IPS-NIHi7 (cell line): Measurements from ENCODE around the gene RAB3GAP1.
"Not testable (repeated sequence)": the region's sequence is repeated elsewhere in the genome, so short reads cannot be mapped to it uniquely, and the experiment has no call there.

ENCODE experiments used
- DNase-seq: peaks from one replicate; pipeline ENCODE4 v3.0.0; 2012; ENCODE audit warnings: mixed read lengths; ENCODE audit errors: extremely low spot score

Gene RAB3GAP1

DNA sequence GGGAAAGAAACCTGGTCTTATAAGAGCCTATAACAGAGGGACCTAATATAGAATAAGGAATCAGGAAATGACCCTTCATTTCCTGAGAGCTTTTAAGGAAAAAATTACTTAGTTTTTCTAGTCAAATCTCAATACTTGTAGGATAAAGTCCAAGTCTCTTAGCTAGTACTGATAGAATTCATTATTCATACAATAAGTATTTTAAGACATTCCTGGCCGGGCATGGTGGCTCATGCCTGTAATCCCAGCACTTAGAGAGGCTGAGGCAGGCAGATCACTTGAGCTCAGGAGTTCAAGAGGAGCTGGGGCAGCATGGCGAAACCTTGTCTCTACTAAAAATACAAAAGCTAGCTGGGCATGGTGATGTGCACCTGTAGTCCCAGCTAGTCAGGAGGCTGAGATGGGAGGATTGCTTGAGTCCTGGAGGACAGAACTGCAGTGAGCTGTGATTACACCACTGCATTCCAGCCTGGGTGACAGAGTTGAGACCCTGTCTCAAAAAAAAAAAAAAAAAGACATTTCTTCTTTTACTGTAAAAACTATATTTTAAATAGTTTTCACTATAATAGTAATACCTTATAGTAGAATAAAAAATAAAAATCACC is 3.2 kb downstream of the RAB3GAP1 start:
- no peak for DNase-seq

DNA sequence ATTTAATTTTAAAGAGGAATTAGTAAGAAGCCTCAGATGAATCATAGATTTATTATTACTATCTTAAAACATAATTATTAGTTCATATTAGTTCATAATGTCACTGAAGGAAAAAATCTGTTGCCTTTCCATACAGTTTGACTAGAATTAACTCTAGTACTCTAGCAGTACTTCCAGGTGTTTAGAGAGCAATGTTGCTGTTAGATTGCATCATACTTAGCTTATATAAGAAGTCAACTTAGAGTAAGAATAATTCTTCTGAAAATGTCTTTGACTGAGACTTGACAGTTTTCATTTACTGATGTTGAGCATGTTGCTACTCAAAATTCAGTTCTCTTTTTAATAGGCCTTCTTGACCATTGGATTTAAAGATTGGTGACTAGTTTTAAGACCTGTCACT is 4.7 kb downstream of the RAB3GAP1 start:
- no peak for DNase-seq

DNA sequence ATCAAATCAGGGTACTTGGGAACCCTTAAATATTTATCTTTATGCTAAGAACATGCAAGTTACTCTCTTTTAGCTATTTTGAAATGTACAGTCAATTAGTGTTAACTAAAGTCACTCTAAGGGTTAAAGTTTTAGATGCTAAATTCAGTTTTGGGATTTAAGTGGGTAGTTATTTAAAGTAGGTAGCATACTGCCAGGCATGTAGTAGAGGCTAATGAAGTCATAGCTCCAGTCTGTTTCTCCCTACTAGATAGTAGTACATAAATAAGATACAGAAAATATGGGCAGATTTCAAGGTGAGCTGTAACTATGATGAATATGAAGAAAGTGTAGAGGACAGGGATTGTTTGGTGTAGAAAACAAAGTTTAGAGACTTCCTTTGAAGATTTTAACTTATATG is 7.5 kb downstream of the RAB3GAP1 start:
- no peak for DNase-seq

GRCh38 chr2:135063210-135063609 is 11.1 kb downstream of the RAB3GAP1 start:
- no peak for DNase-seq

- DNase-seq = no peak
These were observed 12.1 kb downstream of the RAB3GAP1 start for GRCh38 chr2:135064149-135064548.

- no peak for DNase-seq
These were observed 14.6 kb downstream of the RAB3GAP1 start for GRCh38 chr2:135066710-135067109.

DNA sequence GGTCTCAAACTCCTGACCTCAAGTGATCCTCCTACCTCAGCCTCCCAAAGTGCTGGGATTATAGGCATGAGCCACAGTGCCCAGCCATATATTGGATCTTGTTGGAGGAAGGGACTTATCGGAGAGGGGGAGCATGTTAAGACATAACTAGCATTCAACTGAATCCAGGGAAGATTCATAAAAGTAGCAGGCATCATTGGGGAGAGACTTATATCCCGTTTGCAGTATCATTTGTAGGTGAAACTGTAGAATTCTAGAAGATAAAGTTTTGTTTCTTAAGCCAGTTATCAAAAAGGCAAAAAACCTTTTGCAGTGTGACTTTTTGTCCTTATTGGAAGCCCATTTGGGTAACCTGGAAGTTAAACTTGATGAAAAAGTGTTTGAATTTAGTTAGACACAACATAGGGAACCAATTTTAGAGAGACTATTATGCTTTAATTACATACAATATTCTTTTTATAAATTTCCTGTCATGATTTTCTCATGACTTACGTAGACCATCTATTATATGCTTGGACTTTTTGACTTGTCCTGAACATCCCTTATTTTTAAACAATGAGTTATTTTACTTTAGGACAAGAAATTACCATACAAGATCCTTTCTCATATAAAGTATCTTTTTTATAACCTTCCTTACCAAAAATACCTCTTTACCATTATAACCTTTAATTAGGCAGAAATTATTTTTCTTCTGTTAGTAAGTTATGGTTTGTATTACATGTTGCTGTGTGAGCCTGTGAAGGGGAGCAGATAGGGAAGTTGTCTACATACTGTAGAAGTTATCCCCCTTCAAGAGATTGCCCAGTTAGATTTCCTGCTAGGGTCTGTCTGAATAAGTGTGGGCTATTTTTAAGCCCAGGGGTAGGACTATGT is 20.3 kb downstream of the RAB3GAP1 start:
- no peak for DNase-seq

- no peak for DNase-seq
These were observed 22.1 kb downstream of the RAB3GAP1 start for GRCh38 chr2:135074216-135074615.

DNA sequence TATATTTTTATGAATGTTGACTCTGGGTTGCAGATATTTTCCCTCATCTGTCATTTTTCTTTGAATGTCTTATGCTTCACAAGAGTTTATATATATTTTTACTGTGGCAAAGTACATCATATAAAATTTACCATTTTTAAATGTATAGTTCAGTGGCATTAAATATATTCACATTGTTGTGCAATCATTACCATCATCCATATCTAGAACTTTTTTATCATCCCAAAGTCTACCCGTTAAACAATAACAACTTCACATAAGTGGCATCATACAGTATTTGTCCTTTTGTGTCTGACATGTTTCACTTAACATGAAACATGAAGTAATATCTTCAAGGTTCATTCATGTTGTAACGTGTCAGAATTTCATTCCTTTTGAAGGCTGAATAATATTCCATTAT is 24.5 kb downstream of the RAB3GAP1 start:
- no peak for DNase-seq

- no peak for DNase-seq
These were observed 26.3 kb downstream of the RAB3GAP1 start for GRCh38 chr2:135078417-135078816.

DNA sequence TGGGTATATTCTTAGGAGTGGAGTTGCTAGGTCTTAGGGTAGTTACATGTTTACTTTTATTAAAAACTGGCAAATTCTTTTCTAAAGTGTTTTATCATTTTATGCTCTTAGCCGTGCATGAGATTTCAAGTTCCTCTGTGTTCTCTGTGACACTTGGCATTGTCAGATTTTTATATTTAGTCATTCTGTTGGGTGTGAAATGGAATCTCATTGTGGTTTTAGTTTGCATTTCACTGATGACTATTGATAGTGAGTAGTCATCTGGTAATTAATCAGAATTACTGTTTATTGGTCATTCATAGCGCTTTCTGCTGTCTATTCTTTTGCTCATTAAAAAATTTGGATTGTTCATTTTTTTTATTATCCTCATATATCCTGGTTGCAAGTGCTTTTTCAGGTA is 34.1 kb downstream of the RAB3GAP1 start:
- no peak for DNase-seq

DNA sequence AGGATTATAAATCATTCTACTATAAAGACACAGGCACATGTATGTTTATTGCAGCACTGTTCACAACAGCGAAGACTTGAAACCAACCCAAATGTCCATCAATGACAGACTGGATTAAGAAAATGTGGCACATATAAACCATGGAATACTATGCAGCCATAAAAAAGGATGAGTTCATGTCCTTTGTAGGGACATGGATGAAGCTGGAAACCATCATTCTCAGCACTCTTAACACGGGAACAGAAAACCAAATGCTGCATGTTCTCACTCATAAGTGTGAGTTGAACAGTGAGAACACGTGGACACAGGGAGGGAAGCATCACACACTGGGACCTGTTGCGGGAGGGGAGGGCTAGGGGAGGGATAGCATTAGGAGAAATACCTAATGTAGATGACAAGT is 37.5 kb downstream of the RAB3GAP1 start:
- DNase-seq = not testable (repeated sequence)

- DNase-seq = no peak
These were observed 39.6 kb downstream of the RAB3GAP1 start for GRCh38 chr2:135091681-135092080.

GRCh38 chr2:135093193-135093592 is 41.1 kb downstream of the RAB3GAP1 start:
- DNase-seq = no peak

DNA sequence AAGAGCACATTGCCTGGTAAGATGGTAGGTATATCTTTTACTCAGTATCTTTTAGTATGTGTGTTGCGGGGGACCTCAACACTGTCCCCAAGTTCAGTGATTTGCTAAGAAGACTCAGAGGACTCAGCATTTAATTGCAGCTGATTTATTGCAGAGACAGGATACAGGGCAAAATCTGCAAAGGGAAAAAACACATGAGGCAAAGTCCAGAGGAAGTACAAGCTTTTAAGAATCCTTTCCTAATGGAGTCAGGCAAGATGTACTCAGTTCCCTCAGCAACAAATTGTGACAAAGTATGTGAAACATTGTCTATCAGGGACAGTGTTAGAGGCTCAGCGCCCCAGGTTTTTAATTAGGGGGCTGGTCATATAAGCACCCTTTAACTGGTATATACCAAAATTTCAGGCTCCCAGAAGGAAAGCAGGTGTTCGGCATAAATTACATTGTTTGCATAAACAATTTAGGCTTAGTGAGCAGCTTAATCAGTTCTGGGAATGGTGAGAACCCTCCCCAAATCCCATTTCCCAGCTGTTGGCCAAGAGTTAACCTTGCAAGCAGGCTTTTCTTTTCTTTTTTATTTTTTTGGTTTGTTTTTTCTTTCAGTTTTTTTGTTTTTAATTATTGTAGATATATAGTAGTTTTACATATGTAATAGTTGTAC is 41.7 kb downstream of the RAB3GAP1 start:
- DNase-seq = no peak

DNA sequence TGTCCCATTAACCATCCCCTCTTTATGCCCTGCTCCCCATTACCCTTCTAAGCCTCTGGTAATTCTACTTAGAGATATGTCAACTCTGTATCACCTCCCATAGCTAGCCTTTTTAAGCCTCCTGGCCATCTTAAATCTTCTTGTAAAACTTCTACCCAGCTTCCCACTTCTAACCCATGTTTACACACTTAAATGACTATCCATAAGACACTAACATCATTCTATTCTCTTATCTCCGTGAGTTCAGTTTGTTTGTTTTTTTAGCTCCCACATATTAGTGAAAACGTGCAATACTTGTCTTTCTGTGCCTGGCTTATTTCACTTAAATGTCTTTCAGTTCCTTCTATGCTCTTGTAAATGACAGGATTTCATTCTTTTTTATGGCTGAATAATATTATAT is 42.4 kb downstream of the RAB3GAP1 start:
- DNase-seq = no peak

GRCh38 chr2:135095591-135095990 is 43.5 kb downstream of the RAB3GAP1 start:
- DNase-seq = no peak

DNA sequence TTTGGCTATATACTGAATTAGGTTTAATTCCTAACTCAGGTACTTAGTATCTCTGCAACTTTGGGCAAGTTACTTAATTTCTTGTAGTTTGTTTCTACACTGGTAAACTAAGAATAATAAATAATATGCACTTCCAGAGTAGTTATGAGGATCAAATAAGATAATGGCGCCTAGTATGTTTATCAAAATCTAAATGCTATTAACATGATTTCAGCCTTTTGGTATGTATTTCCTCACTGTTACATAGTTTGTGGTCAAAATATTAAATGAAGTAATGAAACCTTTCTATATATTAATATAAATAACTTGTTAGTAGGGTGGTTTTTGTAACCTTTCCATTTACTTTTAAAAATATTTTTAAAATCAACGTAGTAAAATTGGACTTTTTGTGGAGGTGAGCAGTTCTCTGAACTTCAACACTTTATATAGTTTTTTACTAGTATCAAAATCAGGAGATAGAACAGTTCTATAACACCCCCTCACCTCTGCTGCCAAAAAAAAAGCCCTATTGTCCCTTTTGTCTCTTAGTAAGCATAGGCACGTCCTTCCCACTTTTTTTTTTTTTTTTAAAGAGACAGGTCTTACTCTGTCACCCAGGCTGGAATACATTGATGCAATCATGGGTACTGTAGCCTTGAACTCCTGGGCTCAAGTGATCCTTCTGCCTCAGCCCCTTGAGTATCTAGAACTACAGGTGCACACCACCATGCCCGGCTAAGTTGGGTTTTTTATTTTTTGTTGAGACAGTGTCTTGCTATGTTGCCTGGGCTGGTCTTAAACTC is 44.8 kb downstream of the RAB3GAP1 start:
- DNase-seq = no peak

- no peak for DNase-seq
These were observed 45.6 kb downstream of the RAB3GAP1 start for GRCh38 chr2:135097532-135098231.

DNA sequence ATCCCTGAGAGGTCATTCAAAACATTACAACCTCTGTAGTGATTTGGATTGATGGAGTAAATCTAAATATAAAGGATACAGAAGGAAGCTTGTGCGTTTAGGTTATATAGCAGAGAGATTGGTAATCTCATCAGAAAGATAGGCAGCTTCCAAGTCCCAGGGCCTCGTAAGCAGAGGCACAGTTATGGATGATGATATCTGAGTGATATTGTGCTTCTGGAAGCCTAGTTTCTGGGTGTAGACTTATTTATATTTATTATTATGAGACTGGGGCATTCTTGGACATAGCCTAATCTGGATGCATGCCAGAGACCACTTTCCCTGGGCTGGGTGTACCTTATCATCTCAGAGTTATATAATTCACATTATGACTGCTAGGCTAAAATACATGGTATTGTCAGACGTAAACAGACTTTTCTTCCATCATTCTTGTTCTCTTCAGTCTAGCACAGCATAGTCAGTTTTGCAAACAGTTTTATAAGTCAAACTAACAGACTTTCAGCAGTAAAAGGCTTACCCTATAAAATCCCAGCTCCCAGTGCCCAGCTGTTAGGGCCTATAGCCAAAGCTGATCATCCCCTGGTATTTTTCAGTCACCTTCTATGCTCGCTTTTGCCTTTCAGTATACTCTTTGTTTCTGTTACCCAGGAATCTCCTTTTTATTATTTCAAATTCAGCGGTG is 47.9 kb downstream of the RAB3GAP1 start:
- DNase-seq = no peak

DNA sequence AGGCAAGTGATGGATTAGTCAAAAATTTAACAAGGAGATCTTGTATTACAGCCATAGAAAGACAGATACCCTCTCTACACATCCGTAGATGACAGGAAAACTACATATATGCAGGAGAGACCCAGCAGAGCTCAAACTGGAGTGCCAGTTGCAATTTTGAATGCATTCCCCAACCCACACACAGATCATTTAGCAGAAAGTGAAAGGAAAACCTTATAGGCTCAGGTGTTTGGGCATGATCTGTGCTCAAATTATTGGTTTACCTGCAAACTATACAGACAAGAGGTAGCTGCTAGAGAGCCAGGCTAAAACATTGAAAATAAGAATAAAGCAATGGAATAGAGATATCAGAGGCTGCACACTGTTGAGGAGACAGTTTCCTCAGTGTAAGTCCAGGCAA is 51.8 kb downstream of the RAB3GAP1 start:
- no peak for DNase-seq
